HG03064 (cell line): ENCODE results near the gene SLC39A13.

Experiments
- ATAC-seq: cut with Tn5 transposase; IDR thresholded peaks from one replicate; pipeline ENCODE4 v1.9.1; 2021; ENCODE audit warnings: low read depth; ENCODE audit not compliant: unreplicated experiment

The SLC39A13 gene

DNA sequence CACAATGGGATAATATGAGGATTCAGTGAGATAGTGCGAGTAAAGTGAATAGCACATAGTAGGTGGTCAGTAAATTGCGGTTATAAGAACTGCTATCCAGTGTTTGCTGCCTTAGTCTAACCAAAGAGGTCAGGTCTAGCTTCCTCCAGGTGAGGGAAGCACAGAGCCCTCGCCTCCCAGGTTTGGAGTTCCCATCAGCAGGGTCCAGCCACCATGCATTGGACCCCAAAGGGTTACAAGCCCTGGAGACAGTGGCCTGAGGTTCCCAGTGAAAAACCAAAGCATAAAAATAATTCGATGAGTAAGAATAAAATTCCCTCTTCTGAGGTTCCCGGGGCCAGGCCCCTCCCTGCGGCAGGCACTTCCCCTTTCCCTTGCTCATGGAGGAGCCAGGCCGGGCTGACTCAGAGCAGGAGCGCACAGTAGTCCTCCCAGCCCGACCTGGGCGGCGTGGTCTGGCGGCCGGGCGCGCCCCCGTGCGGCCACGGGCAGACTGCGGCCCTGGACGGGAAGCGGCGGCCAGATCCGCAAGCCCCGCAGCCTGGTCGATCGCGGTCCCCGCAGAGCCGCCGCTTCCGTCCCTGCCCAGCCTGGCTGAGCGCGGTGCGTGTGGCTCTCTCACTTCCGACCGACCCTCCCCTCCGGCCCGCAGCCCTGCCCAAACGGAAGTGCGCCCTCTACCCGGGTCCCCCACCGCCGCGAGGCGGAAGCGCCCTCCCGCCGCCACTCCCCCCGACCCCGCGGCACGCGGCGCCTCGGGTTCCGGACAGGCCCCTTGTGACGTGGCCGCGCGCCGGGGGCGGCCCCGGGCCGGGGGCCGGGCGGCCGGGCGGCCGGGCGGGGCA lies at the start of gene SLC39A13:
Gene SLC39A13, plus strand, starts transcription at position 845 of the 845 bp plus-strand sequence. CDS start 1,505 bp downstream, outside the sequence.
- peak; percentile 83 for ATAC-seq

DNA sequence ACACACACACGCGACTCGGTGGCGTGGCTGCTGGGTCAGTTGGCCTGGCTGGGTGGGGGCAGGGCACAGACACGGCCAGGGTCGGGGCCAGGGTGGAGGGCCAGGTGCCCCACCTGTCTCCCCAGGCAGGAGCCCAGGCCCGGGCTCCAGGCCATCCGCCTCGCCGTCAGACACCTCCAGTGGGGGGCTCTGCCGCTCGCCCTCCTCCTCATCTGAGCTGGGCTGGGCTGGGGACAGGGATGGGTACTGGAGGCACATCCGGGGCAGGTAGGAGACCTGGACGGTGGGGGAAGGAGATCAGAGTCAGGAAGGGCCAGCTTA lies 49.7 kb upstream of the SLC39A13 start:
- ATAC-seq = no peak

DNA sequence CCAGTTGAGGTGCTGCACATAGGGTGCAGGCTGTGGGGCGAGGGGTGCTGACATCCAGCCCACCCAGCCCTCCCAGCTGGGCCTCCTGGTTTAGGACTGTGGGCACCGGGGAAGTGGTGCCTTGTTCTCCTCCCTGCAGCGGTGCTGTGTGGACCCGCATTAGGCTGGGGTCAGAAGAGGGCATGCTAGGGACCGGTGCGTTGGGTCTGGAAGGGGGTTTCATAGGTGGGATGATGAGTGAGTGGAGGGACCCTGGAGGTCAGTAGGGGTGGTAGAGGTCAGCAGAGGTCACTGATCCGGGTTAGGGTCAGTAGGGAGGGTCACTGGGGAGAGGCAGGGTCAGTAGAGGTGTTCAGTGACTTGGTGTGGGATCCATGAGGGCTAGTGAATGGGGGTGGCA lies 49.2 kb upstream of the SLC39A13 start:
- no peak for ATAC-seq

DNA sequence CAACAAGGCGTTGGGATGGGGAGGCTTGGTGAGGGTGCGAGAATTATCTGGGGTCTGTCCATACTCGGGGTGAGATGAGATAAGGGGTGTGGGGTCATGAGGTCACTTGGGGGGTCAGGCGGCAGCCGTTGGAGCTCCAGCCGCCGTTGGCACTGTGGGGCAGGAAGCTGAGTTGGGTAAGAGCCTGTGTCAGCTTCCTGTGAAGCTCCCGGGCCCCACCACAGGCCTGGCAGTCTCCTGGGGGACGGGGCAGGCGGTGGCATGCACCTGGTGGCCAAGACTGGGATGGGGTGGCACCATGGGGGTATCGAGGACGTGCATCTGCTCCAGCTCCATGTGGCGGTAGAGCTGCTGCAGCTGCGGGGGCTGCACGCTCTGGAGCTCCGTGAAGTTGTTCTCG lies 48.8 kb upstream of the SLC39A13 start:
- no peak for ATAC-seq

DNA sequence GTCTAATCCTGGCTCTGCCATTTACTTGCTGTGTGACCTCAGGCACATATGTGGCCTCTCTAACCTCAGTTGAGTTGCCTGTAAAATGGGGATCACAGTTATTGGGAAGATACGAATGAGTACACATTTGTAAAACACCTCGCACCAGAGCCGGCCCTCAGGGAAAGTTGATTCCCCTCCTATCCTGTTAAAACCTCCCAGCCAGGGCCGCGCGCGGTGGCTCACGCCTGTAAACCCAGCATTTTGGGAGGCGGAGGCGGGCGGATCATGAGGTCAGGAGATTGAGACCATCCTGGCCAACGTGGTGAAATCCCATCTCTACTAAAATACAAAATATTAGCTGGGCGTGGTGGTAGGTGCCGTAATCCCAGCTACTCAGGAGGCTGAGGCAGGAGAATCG lies 48.0 kb upstream of the SLC39A13 start:
- ATAC-seq = no peak

DNA sequence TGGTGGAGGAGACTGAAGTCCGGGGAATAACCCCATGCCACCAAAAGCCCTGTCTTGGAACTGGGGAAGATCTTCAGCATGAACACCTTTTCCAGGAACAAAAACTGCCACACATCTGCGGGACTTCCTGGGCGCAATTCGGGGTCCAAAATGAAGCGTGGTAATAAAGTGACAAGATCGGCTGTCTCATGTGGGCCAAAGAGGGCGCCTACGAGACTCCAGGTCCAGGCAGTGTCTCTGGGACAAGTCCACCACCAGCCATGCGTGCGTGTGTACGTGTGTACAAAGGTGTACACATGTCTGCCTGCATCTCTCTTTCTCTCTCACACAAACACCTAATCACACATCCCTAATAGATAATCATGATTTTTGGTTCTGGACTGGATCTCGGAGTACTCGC lies 47.0 kb upstream of the SLC39A13 start:
- no peak for ATAC-seq

DNA sequence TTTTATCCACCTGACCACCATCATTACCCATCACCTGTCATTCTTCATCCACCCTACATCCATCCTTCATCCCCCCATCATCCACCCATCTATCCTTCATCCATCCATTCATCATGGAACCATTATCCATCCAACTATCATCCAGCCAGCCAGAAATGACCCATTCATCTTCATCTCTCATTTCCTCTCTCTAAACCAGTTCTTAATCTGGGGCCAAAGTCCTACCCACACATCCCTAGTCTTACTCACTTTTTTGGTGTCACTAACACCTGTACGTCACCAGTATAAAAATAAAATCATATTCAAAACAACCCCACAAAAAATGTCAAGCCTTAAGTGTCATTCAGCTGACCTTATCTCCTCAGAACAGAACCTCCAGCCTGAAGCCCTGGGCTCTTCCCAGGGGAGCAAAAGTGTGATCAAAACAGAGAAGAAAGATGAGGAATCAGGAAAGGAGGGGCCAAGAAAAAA lies 42.3 kb upstream of the SLC39A13 start:
- ATAC-seq = no peak

DNA sequence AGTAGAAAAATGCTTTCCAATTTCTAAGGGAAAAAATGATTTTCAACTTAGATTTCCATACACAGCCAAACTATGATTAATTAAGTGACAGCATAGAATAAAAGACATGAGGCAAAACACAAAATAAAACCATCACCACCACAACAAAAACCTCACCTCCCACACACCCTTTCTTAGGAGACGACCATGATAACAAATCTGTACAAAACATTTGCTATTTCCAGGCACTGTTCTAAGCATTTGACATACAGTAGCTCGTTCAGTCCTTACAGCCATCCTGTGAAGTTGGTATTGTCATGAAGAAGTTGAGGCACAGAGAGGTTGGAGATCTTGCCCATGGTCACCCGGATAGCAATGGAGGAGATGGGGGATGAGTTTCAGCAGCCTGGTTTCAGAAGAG lies 38.7 kb upstream of the SLC39A13 start:
- ATAC-seq = no peak

DNA sequence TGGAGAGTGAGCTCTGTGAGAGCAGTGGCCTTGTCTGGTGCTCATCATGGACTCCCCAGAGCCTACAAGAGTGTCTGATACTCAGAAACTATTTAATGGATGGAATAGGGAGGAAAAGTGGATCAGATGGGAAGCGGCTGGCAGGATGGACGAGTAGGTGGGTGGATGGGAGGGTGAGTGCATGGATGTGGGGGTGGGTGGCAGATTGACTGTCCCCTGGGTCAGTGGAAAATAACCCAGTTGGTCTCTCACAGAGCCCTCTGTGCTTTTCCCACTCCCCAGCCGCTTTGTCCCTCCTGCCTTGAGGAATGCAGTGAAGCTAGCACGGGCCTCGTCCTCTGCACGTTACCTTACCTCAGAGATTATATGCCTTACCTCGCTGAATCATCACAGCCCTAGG lies 36.0 kb upstream of the SLC39A13 start:
- ATAC-seq = no peak

DNA sequence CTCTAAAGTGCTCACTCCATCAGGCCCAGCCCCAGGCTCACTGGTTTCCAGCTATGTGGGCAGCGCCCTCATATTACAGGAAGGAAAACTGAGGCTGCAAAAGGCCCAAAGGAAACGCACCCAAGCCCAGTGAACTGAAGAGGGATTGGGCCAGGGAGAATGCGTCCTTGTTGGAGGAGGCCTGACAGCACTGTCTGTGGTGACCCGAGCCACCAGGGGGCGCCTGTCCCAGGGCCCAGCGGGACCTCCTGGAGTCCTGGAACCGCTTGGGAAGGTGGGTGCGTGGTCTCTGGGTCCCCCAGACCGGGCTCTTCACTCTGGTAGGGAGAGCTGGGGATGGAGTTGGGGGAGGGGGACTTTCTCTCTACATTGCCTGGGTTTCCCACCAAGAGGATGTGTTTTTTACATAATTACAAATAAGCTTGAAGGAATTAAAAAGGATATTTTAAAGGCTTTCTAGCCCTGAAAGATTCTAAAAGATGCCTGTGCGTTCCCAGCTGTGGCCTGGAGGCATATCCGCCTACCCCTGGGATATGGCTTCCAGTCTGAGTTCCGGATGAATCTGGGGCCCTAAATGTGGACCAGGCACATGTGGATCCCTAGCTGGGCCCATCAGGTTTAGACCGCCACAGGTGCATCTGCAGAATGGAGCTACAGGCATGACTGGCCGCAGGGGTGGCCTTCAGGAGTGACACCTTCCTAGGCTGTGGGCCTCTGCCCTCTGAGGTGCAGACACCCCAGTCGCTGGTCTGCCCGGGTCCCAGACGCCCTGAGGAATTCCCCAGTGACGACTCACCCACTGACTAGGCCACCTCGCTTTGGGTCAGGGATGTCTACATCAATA lies 34.3 kb upstream of the SLC39A13 start:
- ATAC-seq = no peak

DNA sequence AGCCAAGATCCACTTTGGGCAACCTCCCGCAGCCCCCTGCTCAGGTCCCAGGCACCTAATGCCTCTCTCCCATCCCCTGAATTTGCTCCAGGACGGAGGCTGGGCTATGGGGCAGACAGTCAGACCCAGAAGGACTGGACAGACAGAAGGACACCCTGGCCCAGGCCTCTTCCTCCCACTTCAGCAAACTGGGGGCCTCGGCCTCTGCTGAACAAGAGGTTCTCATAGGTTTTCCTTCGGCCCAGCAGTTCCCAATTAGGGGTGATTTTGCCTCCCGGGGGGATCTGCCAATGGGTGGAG lies 33.7 kb upstream of the SLC39A13 start:
- no peak for ATAC-seq

DNA sequence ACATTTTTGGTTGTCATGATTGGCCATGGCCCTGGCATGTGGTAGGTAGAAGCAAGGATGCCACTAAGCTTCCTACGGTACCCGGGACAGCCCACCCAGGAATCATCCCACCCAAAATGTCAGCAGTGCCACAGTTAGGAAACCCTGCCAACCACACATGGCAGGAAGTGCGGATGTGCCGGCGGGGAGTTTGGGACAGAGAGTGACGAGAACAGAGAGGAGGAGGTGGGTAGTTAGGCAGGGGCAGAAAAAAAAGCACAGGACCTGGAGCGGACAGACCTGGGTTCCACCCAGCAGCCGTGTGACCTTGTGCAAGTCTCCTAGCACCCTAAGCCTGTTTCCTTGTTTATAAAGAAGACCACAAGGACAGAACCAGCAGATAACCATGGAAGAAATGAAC lies 33.4 kb upstream of the SLC39A13 start:
- ATAC-seq = no peak

DNA sequence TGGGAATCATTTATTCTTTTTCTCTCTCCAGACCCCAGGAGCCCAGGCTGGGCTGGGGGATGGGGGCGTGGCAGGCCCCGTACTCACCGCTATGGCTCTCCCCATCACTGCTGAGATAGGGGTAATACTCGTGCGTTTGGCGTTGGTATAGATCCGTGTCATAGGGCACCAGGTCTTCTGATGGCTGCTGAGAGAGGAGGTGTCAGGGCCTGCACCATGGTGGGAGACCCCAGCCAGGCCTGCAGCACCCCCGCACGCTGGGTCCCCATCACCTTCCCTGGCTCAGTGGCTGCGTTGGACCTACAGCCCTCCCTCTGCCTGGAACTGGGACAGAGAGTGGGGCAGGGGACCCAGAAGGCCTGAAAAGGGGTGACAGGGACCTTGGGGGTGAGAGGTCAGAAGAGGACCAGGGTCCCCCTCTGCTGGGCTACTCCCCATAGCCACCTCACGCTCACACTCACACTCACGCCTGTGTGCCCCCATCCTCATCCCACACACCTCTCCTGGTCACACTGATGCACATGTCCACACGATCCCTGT lies 32.8 kb upstream of the SLC39A13 start:
- no peak for ATAC-seq

DNA sequence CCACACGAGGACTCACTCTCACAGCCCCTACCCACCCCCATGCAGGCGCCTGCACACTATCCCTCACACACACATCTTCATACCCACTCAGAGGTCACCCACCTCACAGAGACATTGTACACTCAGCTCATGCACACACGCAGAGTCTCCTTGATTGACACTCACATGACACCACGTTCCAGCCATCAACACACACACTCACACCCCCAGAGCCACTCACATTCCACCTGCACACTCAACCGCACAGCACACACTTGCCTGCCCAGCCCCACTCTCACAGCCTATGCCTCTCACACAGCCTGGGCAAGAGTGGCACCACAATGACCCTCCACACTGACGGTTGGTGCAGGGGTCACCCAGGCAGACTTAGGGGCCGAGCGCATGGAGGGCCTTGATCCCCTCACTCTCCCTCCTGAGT lies 32.3 kb upstream of the SLC39A13 start:
- ATAC-seq = no peak

DNA sequence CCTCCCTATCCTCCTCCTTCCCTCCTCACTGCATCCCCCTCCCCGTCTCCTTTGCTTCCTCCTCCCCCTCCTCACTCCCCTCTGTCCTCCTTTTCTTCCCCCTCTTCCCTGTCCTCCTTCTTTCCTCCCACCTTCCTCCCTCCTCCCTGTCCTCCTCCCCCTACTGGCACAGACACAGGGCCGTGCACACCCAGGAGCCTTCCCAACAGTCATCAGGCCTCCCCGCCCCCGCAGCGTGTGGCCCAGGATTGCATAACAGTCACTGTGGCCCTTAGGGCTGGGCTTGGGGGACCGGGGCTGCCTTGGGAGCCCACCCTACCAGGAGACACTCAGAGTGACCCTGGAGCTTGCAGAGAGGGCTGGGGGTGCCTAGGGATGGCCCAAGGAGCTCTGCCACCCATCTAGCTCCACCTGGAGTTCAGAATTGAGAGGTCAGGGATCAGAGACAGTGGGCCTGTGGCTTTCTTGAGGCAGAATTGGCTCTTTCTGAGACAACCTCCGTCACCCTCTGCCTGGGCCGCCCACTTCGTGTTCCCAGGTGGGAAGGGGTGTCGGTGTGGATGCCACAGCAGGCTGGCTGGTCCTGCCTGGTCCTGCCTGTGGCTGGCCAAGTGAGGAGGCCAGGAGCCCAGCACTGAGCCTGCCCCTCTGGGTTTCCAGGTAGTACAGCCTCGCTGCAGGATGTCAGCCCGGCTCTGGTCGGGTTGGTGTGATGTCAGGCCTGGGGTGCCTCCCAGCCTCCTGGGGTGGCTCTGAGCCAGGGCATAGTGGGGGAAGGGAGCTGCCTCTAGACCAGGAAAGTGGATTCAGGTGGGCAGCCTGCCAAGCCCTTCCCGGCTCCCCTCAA lies 31.6 kb upstream of the SLC39A13 start:
- peak; percentile 27 for ATAC-seq

DNA sequence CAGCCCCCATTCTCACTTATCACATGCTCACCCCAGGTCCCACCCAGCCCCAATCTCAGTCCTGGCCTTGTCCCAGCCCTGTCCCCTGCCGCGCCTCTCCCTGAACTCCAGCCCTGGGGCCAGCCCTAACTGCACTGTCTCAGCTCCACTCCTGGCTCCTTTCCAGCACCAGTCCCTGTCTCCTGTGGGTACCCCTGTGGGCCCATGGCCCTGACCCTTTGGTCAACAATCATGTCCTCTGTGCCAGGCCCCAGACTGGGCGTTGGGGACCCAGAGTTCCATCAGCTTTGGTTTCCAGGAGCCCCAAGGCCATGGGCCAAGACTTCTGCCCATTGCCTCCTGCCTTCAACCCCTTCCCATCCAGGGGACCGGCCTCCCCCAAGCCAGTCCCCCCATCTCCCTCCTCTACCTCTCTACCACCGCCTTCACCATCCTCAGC lies 30.8 kb upstream of the SLC39A13 start:
- peak; percentile 15 for ATAC-seq

DNA sequence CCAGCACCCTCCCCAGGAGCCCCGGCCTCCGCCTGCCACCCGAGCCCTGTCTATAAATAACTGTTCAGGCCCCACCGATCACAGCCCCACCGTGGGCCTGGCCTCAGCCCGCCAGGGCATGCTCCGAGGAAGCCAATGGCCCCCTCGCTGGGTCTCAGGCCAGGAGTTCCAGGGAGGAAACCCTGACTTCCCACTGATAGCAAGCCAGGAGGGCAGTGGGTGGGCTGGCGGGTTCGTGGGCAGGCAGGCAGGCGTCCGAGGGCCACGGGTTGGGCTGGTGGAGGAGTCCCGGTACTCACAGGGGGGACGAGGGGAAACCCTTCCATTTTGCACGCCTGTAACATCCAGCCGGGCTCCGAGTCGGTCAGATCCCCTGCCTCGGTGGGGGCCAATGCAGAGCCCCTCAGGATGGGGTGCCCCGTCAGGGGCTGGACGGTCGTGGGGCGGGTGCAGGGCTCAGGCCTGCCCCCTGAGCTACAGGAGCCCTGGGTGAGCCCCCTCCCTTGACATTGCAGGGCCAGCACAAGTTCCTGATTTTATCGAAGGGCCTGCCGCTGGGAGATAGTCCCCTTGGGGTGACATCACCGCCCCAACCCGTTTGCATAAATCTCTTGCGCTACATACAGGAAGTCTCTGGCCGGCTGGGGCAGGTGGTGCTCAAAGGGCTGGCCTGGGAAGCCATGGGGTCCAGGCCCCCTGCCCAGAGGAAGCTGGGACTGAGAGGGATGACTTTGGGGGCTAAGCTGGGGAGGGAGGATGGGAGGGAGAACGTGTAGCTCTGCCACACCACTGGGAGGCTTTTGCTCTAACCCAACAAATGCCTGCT lies 30.2 kb upstream of the SLC39A13 start, which contains the start of gene SPI1:
Gene SPI1, minus strand, starts transcription at position 538 of the 826 bp plus-strand sequence. Its CDS starts 194 bp downstream, at position 344.
- peak; percentile 69 for ATAC-seq

DNA sequence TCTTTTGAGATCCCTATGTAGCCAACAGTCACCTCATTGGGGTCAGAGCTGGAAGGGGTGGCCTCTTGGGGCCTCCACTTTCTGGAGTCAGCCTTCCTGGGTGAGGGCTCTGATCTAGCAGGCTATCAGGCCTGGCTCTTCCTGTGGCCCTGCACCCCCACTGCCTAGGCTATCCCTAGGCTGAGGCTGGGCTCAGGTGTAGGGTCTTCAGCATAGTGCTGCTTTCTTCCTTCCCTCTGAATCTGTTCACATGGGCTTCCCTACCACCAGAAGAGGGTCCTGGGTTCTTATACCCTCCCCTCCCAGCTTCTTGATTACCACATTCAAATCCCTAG lies 29.6 kb upstream of the SLC39A13 start:
- ATAC-seq = no peak

DNA sequence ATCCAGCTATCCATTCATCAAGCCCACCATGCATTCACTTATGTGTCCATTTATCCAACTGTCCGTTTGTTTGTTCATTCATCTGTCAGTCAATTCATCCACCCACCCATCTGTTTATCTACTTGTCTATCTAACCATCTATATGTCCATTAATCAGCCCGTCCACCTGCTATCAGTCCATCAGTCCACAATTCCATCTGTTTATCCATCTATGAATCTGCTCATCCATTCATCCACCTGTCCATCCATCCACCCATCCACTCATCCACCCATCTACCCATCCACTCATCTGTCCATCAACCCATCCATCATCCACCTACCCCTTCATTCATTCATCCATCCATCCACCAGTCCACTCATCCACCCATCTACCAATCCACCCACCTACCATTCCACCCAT lies 29.1 kb upstream of the SLC39A13 start:
- no peak for ATAC-seq

DNA sequence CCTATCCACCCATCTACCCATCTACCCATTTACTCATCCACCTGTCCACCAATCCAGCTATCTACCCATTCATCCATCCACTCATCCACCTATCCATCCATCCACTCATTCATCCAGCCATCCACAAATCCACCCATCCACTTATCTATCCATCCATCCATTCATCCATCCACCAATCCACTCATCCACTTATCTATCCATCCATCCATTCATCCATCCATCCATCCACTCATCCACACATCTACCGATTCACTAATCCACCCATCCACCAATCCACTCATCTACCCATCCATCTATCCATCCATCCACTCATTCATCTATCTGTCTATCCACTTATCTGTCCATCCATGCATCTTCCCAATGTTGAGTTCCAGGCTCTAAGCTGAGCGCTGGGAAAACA lies 28.3 kb upstream of the SLC39A13 start:
- no peak for ATAC-seq
